SK-N-SH treated with all-trans-retinoic acid at 6 μM for 48 hours (cell line): Measurements from ENCODE around the gene EVI5.

Source experiments
- RARB ChIP-seq: fragments of 250-450 bp; sonication (Bioruptor Pico); IDR thresholded peaks from 2 replicates; pipeline ENCODE4 v1.8.0; 2021; ENCODE audit warnings: mild to moderate bottlenecking, moderate library complexity
- SNAI2 ChIP-seq: fragments of 250-450 bp; sonication (Bioruptor Pico); IDR thresholded peaks from 2 replicates; pipeline ENCODE4 v1.5.0; 2020; ENCODE audit warnings: mild to moderate bottlenecking, moderate library complexity
- ZFP3 ChIP-seq: fragments of 250-450 bp; sonication (Bioruptor Pico); IDR thresholded peaks from 2 replicates; pipeline ENCODE4 v1.5.0; 2020; ENCODE audit warnings: mild to moderate bottlenecking, moderate library complexity
- ZFP30 ChIP-seq: fragments of 450-650 bp; formaldehyde crosslinking; IDR thresholded peaks from 2 replicates; pipeline ENCODE4 v1.5.0; 2022; ENCODE audit warnings: mild to moderate bottlenecking, moderate library complexity

DNA sequence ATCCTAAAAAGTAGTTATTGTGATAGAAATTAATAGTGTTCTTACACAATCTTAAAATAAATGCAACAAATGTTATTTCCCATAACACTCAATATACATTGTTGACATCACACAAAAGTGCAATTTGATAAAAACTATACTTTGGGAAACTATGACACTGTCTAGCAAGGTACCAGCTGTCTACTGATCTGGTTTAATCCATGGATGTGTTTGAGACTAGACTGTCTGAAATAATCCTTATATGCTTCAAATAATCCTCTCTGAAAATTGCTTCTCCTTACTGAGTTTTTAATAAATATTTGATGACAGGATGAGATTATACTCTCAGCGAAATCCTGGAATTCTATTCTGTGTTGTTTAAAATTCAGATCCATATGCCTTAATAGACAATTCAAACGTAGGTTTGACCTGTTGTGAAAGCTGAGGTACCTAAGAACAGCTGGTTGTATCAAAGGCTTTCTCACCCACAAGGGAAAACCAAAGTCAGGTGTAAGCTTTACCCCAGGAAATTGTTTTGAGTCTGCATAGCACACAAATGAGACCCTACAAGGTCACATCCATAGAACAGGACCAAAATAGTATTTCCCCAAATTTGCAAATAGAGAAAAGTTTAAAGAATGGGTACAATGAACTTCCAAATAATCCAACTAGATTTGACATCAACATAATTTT is 289.4 kb downstream of the EVI5 start:
- TF ChIP-seq ZFP30 (CRISPR knock-in tag) = no peak
- TF ChIP-seq ZFP3 (CRISPR knock-in tag) = no peak
- no peak for TF ChIP-seq SNAI2 (CRISPR knock-in tag)
- TF ChIP-seq RARB (CRISPR knock-in tag) = no peak
